Keratinocyte (primary cell): Measurements from ENCODE around the gene OGDH. TPM values are rescaled to one million over a fixed set of nuclear protein-coding genes. Genes with fewer than 3 reads are reported as not detected.

Source experiments
- DNase-seq: peaks from one replicate; pipeline ENCODE4 v3.0.0-alpha.2; 2011; ENCODE audit warnings: low read depth, missing footprints, low spot score
- FAIRE-seq: peaks from 2 replicates; lab custom pipeline; 2011; peaks lifted over from hg19 to GRCh38; lab: Jason Lieb, UNC
- H2AFZ ChIP-seq: 2 replicates; pipeline ENCODE4 v1.6.0; 2012; ENCODE audit warnings: low read length, control low read depth, inconsistent platforms; ENCODE audit not compliant: control insufficient read depth
- H3K27ac ChIP-seq: 2 replicates; pipeline ENCODE4 v1.5.1; 2011; ENCODE audit warnings: low read length; ENCODE audit not compliant: control insufficient read depth, insufficient read depth
- H3K27me3 ChIP-seq: 3 replicates; pipeline ENCODE4 v1.6.0; 2011; ENCODE audit warnings: low read length; ENCODE audit not compliant: control insufficient read depth, insufficient read depth; ENCODE audit errors: extremely low read depth
- H3K36me3 ChIP-seq, 2 experiments: 2 replicates in 1 of 2; 3 replicates in 1 of 2; pipeline ENCODE4 v1.5.1; 2011; ENCODE audit warnings: low read length in 2 of 2, mild to moderate bottlenecking in 1 of 2; ENCODE audit not compliant: control insufficient read depth in 2 of 2, insufficient read depth in 2 of 2; ENCODE audit errors: extremely low read depth in 1 of 2
- H3K4me1 ChIP-seq: 3 replicates; pipeline ENCODE4 v1.5.1; 2011; ENCODE audit warnings: low read length; ENCODE audit not compliant: control insufficient read depth, insufficient read depth; ENCODE audit errors: extremely low read depth
- H3K4me2 ChIP-seq: 3 replicates; pipeline ENCODE4 v1.6.0; 2011; ENCODE audit warnings: low read depth, low read length; ENCODE audit not compliant: control insufficient read depth, insufficient read depth; ENCODE audit errors: extremely low read depth
- H3K4me3 ChIP-seq, 3 experiments: fragments of 200-600 bp in 1 of 3; sonication (generic) in 1 of 3; 2 replicates in 2 of 3; 3 replicates in 1 of 3; pipeline ENCODE4 v1.5.1; 2011 to 2016; ENCODE audit warnings: low read length in 3 of 3, mild to moderate bottlenecking in 3 of 3, control low read depth in 2 of 3, inconsistent platforms in 1 of 3, low read depth in 1 of 3, mixed read lengths in 1 of 3, mixed run types in 1 of 3, moderate library complexity in 1 of 3; ENCODE audit not compliant: control insufficient read depth in 2 of 3, insufficient read depth in 2 of 3; ENCODE audit errors: extremely low read depth in 1 of 3
- H3K79me2 ChIP-seq: 2 replicates; pipeline ENCODE4 v1.6.0; 2012; ENCODE audit warnings: low read length; ENCODE audit not compliant: control insufficient read depth, insufficient read depth
- H3K9ac ChIP-seq: 3 replicates; pipeline ENCODE4 v1.6.0; 2011; ENCODE audit warnings: low read length; ENCODE audit not compliant: control insufficient read depth, insufficient read depth; ENCODE audit errors: extremely low read depth
- H3K9me1 ChIP-seq: 3 replicates; pipeline ENCODE4 v1.6.0; 2011; ENCODE audit warnings: low read length; ENCODE audit not compliant: control insufficient read depth, insufficient read depth; ENCODE audit errors: extremely low read depth
- H3K9me3 ChIP-seq: 2 replicates; pipeline ENCODE4 v1.5.1; 2012; ENCODE audit warnings: low read depth, low read length; ENCODE audit not compliant: control insufficient read depth
- H4K20me1 ChIP-seq: 3 replicates; pipeline ENCODE4 v1.6.0; 2011; ENCODE audit warnings: low read length; ENCODE audit not compliant: control insufficient read depth, insufficient read depth; ENCODE audit errors: extremely low read depth
- CTCF ChIP-seq, 3 experiments: IDR thresholded peaks in 1 of 3; conservative IDR thresholded peaks in 1 of 3; optimal IDR thresholded peaks in 1 of 3; 2 replicates in 2 of 3; 3 replicates in 1 of 3; pipeline versions ENCODE3 to v1.5.1; 2011; ENCODE audit warnings: low read length in 3 of 3, mild to moderate bottlenecking in 3 of 3, moderate library complexity in 2 of 3, control low read depth in 1 of 3, inconsistent platforms in 1 of 3; ENCODE audit not compliant: insufficient read depth in 2 of 3; ENCODE audit errors: extremely low read depth in 1 of 3
- EZH2 ChIP-seq: IDR thresholded peaks from one replicate; pipeline ENCODE4 v1.6.1; 2012; ENCODE audit warnings: inconsistent platforms, mild to moderate bottlenecking, low read length, moderate library complexity
- dilution Hi-C: fragments of 300-500 bp; cut with MboI; formaldehyde crosslinking; loops from one replicate; pipeline ENCODE4 v1.7.0; 2020; ENCODE audit warnings: low sequenced_read_pairs; ENCODE audit not compliant: extremely low pct_ligation_motif_present
- polyA plus RNA-seq, 5 experiments: library from polyadenylated mRNA; depleted of rRNA in 3 of 5; stranded (reverse) in 3 of 5; stranded (forward) in 1 of 5; unstranded in 1 of 5; fragments of >200 nt; gene quantifications; 1 replicate in 1 of 5; 2 replicates in 3 of 5; 3 replicates in 1 of 5; pipeline versions ENCODE4 v1.2.1 to v1.2.3, GENCODE V29; 2011 to 2012; ENCODE audit warnings: missing spikeins in 2 of 5, low read depth in 1 of 5, low replicate concordance in 1 of 5

OGDH gene
- polyA plus RNA-seq, 1 donor (not counting 4 experiments of a cell fraction or from before 2014, with no cell fraction given) = 46.4 TPM

- TF ChIP-seq EZH2 = no peak
- TF ChIP-seq CTCF (optimal IDR thresholded peaks at IDR 0.05 in 1 of 3, IDR thresholded peaks at IDR 0.05 in 1 of 3, conservative IDR thresholded peaks at IDR 0.05 in 1 of 3; ENCODE audit: extremely low read depth in 1 of 3, insufficient read depth in 2 of 3, low read length in 3 of 3) = no peak
- H3K79me2 ChIP-seq = no peaks in the 10 kb centered on the region
- H4K20me1 ChIP-seq = no peaks in the 10 kb centered on the region
- no peak overlapping the region for H2AFZ ChIP-seq
- peaks cover 11% of the 10 kb centered on the region for H3K4me1 ChIP-seq
- H3K9me1 ChIP-seq = no peaks in the 10 kb centered on the region
- no peaks in the 10 kb centered on the region for H3K9me3 ChIP-seq
- H3K4me2 ChIP-seq = no peak overlapping the region
- DNase-seq (no peak), FAIRE-seq (no peak)
- H3K27me3 ChIP-seq = no peaks in the 10 kb centered on the region
- no peak overlapping the region for H3K9ac ChIP-seq
- dilution Hi-C loops = no loop called here
- H3K4me3 ChIP-seq = no peak overlapping the region
- H3K27ac ChIP-seq = no peak overlapping the region
- peaks cover 0 to 3% of the 10 kb centered on the region in 2 experiments for H3K36me3 ChIP-seq
These were observed 107.4 kb downstream of the OGDH start for GRCh38 chr7:44713680-44714335.

- H3K27me3 ChIP-seq = no peaks in the 10 kb centered on the region
- H3K4me2 ChIP-seq = no peak overlapping the region
- FAIRE-seq (no peak), DNase-seq (no peak)
- H3K4me3 ChIP-seq = no peak overlapping the region
- peaks cover 11% of the 10 kb centered on the region for H3K4me1 ChIP-seq
- no peak overlapping the region for H2AFZ ChIP-seq
- H3K36me3 ChIP-seq = no peaks in the 10 kb centered on the region
- no peak overlapping the region for H3K27ac ChIP-seq
- TF ChIP-seq EZH2 (no peak), CTCF (optimal IDR thresholded peaks at IDR 0.05 in 1 of 3, IDR thresholded peaks at IDR 0.05 in 1 of 3, conservative IDR thresholded peaks at IDR 0.05 in 1 of 3; ENCODE audit: extremely low read depth in 1 of 3, insufficient read depth in 2 of 3, low read length in 3 of 3) (no peak)
- H3K9me1 ChIP-seq = no peaks in the 10 kb centered on the region
- no peak overlapping the region for H3K9ac ChIP-seq
- dilution Hi-C loops = no loop called here
- no peaks in the 10 kb centered on the region for H4K20me1 ChIP-seq
- no peaks in the 10 kb centered on the region for H3K9me3 ChIP-seq
- no peaks in the 10 kb centered on the region for H3K79me2 ChIP-seq
These were observed 109.8 kb downstream of the OGDH start for GRCh38 chr7:44716205-44716604.
